GM19043 (cell line): ENCODE measurements around the gene LDLRAD3.

ENCODE experiments used
- ATAC-seq: cut with Tn5 transposase; IDR thresholded peaks from one replicate; pipeline ENCODE4 v1.9.1; 2021; ENCODE audit warnings: low read depth; ENCODE audit not compliant: unreplicated experiment

The LDLRAD3 gene

GRCh38 chr11:36092314-36093030, 148.6 kb downstream of the LDLRAD3 start:
- ATAC-seq, result no peak

GRCh38 chr11:36093548-36093947, 149.7 kb downstream of the LDLRAD3 start:
- no peak for ATAC-seq

- no peak for ATAC-seq
Observed at GRCh38 chr11:36094164-36094563, 150.3 kb downstream of the LDLRAD3 start.

- no peak for ATAC-seq
Observed at GRCh38 chr11:36095716-36096115, 151.9 kb downstream of the LDLRAD3 start.

GRCh38 chr11:36097219-36097650, 153.4 kb downstream of the LDLRAD3 start:
- no peak for ATAC-seq

- no peak for ATAC-seq
Observed at GRCh38 chr11:36098087-36098486, 154.2 kb downstream of the LDLRAD3 start.

- ATAC-seq, result no peak
Observed at GRCh38 chr11:36098853-36099375, 155.1 kb downstream of the LDLRAD3 start.

- no peak for ATAC-seq
Observed at GRCh38 chr11:36101466-36101865, 157.6 kb downstream of the LDLRAD3 start.

- no peak for ATAC-seq
Observed at GRCh38 chr11:36102868-36103267, 159.0 kb downstream of the LDLRAD3 start.

GRCh38 chr11:36103933-36104530, 160.2 kb downstream of the LDLRAD3 start:
- ATAC-seq, result no peak

GRCh38 chr11:36104660-36104992, 160.8 kb downstream of the LDLRAD3 start:
- no peak for ATAC-seq

GRCh38 chr11:36105743-36106581, 162.1 kb downstream of the LDLRAD3 start:
- no peak for ATAC-seq

GRCh38 chr11:36107547-36107946, 163.7 kb downstream of the LDLRAD3 start:
- ATAC-seq, result no peak

- ATAC-seq, result no peak
Observed at GRCh38 chr11:36108881-36109589, 165.2 kb downstream of the LDLRAD3 start.

GRCh38 chr11:36109590-36109849, 165.7 kb downstream of the LDLRAD3 start:
- ATAC-seq, result no peak

GRCh38 chr11:36109850-36110606, 166.2 kb downstream of the LDLRAD3 start:
- no peak for ATAC-seq

- ATAC-seq, result no peak
Observed at GRCh38 chr11:36110668-36111410, 167.0 kb downstream of the LDLRAD3 start.

- no peak for ATAC-seq
Observed at GRCh38 chr11:36114095-36114494, 170.2 kb downstream of the LDLRAD3 start.

- ATAC-seq, result no peak
Observed at GRCh38 chr11:36115378-36115801, 171.5 kb downstream of the LDLRAD3 start.
